NCI-H2171 treated with DMSO at 0.1 percent for 48 hours (cell line): ENCODE data around the gene FNTB.
A peak's percentile ranks its signal among the peaks of the same experiment; 100 is the strongest.
"Not testable (repeated sequence)": the region's sequence is repeated elsewhere in the genome, so short reads cannot be mapped to it uniquely, and the experiment has no call there.

Experiments used
- DNase-seq: peaks from one replicate; lab custom pipeline; 2025; lab: John Stamatoyannopoulos, UW

The FNTB gene

DNA sequence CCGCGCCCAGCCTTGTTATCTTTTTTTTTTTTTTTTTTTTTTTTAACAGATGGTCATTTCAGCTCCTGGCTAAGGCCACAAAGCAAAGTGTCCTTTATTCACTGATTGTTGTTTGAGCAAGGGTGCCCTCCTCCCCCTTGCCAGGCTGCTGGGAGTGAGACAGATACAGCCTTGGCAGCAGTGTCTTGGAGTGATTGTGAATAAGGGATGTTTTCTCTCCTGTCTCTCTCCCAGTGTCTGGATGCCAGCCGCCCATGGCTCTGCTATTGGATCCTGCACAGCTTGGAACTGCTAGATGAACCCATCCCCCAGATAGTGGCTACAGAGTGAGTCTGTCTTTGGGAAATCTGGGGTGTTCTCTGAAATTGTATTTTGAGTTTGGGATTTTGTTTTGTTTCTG is 28.7 kb downstream of the FNTB start:
- DNase-seq: no peak

DNA sequence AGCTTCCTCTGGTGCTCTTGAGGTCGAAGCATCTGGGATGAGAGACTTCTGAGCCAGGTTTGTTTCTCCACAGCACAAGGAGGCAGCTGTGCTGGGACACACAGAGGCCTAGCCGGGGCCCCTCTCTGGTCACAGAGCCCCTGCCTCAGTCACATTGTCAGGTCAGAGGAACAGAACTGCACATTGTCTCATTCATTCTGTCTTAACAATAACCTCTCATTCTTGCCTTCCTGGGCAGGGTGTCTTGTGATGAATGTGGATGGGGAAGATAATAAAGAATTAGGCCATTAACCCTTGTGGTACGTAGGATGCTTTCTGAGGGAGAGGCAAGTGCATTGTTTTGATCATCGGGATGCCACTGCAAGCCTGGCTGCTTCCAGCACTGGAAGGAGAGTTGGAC is 29.8 kb downstream of the FNTB start:
- DNase-seq: no peak

DNA sequence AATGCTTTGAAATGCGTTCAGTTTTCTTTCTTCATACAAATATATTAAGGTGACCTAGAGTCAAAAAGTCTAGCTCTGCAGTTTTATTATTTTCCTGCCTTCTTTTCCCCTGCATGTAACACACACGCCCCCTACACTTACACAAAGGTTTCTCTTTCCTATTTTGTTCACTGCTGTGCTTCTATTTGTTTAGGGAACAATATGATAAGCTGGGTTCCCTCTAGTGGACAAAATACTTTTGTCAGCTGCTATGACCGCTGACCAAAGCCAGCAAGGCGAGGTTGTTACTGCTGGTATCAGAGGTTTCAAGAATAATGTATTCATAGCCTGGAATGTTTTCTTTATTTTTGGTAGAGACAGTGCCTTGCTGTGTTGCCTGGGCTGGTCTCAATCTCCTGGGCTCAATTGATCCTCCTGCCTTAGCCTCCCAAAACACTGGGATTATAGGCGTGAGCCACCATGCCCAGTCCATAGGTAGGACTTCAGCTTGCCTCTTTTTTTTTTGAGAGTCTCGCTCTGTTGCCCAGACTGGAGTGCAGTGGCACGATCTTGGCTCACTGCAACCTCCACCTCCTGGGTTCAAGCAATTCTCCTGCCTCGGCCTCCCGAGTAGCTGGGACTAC is 33.4 kb downstream of the FNTB start:
- peak; percentile 36 for DNase-seq

DNA sequence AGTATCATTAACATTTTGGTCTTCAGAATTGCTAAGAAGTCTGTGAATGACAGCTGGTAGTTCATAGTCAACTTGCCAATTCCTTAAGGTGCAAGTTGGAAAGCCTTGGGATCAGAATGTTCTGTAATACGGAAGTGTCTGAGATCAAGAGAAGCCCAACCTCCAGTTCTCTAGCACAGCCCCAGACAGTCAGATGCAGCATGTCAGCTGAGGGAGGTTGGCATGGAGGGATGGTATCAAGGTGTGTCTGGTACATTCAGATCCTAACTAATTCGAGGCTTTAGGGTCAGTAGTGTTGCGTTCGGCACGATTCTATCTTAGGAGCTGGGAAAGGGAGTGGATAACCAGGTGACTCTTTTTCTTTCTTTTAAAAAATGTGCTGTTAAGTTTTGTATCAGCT is 38.3 kb downstream of the FNTB start:
- DNase-seq: no peak

DNA sequence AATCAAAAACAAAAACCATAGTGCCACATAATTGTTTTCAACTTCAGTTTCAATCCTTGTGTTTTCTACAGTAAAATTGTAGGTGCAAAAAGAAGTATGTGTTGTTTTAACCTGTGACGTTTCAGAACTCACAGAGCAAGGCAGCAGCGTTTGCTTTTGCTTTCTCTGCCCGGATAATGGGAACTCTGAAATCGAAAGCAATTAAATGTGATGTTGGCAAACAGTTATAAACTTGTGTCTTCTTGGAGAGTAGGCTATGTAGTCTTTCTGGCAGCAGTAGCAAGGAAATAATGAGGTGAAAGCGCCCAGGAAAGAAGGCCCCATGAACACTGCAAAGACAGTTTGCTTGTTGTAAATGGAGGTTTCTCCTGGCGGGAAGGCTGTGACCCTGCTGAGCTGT is 39.1 kb downstream of the FNTB start:
- DNase-seq: no peak

DNA sequence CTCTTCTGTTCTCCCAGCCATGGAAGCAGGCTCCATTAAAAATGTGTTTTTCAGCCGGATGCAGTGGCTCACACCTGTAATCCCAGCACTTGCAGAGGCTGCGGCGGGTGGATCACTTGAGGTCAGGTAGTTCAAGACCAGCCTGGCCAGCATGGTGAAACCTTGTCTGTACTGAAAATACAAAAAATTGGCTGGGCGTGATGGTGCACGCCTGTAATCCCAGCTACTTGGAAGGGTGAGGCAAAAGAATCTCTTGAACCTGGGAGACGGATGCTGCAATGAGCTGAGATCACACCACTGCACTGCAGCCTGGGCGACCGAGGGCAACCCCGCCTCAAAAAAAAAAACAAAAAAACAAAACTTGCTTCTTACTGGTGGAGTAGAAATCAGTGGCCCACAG is 39.8 kb downstream of the FNTB start:
- DNase-seq: no peak

DNA sequence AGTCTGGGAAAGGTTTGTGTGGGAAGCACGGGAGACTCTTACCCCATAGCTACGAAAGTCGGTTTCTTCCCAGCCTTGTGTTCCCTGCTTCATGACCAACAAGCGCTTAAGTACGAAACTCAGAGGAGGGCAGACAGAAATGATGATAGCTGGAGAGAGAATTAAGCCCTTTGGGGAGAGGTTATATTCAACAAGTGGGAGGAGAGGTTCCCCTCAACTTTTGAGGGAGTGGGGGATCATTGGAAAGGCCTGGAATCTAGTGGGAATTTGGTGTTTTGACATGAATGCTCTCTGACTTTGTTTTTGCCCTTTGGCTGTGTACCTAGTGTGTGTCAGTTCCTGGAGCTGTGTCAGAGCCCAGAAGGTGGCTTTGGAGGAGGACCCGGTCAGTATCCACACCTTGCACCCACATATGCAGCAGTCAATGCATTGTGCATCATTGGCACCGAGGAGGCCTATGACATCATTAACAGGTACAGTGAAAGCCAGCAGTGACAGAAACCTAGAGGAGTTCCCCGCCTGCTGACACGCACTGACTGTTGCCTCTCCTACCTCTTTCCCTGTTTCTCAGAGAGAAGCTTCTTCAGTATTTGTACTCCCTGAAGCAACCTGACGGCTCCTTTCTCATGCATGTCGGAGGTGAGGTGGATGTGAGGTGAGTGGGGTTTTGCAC is 40.6 kb downstream of the FNTB start:
- DNase-seq: no peak

DNA sequence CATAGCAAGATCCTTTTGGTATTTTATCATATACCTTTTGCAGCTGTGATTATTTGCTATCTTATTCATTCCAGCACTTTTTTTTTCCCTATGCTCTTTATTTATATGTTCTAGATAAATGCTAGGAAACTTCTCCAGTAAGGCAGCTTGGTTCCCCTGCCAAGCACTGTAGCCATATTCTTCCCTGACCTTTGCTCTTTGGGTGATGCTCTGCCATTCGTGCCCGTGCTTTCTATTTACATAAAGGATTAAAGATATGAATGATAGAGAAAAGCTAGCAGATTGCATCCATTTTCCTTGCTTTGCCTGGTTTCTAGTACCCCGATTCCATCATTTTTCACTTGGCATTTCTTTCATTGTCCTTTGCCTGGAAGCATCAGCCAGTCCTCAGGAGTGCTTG is 42.2 kb downstream of the FNTB start:
- DNase-seq: no peak

DNA sequence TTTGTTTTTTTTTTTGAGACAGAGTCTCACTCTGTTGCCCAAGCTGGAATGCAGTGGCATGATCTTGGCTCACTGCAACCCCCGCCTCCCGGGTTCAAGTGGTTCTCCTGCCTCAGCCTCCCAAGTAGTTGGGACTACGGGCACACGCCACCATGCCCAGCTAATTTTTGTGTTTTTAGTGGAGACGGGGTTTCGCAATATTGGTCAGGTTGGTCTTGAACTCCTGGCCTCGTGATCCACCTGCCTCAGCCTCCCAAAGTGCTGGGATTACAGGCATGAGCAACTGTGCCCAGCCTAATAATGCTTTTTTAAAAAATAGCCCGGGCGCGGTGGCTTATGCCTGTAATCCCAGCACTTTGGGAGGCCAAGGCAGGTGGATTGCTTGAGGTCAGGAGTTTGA is 44.6 kb downstream of the FNTB start:
- DNase-seq: not testable (repeated sequence)

DNA sequence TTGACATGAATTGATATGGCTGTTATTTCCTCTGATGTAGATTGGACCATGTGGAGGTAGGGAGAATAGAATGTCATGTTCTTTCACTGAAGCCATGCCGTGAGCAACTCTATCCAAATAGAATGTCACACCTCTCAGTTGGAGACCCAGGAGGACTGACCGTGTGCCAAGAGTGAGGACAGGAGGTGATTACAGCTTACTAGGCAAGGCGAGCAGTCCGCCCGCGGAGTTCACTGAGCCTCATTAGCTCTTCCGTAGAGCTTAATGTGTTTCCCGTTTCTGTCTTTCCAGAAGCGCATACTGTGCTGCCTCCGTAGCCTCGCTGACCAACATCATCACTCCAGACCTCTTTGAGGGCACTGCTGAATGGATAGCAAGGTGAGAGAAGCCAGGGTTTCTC is 45.6 kb downstream of the FNTB start:
- DNase-seq: no peak

DNA sequence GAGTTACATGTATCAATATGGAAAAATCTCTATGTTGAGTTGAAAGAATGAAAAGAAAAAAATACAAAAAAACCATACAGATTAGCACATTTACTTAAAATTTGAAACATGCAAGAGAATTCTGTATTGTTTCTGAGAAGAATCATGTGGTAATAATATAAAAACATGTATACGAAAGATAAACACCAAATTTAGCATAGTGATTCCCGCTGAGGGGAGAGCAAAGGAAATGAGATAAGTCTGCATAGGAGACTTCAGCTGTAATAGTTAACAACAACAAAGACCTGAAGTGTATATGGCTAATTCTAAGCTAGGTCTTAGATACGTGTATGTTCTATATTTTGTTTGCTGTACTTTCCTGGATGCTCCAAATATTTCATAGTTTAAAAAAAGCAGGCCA is 46.5 kb downstream of the FNTB start:
- DNase-seq: no peak

DNA sequence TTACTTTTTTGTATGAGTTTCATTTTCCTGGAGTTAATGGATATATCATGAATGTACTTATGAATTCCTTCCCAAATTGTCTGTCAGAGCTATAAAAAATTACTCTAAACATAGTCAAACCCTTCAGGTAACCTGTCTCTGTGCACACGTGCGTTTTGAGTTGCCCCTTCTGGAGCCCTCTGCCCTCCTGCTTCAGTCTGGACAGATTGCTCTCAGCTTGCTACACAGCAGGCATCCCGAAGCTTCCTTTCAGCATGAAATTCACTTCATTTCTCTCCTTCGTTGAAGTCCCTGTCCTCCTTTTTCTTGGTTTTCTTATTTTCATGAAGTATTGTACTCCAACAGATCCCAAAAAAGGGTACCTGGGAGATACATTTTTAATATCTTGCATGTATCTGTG is 47.3 kb downstream of the FNTB start:
- peak; percentile 15 for DNase-seq

DNA sequence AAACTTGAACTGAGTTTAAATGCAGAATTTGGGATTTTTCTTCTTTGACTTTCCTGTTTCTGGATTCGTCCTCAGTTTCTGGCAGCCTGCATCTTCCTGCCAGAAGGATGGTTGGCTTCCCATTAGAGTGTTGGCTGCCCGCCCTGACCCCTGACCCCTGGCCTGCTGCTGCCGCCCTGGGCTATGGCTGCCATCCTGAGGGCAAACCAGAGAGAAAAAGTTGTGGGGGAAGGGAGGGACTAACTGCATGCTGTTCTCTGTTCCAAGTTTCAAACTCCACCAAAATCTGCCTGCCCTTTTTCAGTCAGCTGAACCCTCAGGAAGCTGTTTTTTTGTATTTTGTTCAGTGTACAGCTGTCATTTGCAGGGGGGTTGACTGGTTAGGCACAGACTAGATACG is 48.4 kb downstream of the FNTB start:
- DNase-seq: no peak

DNA sequence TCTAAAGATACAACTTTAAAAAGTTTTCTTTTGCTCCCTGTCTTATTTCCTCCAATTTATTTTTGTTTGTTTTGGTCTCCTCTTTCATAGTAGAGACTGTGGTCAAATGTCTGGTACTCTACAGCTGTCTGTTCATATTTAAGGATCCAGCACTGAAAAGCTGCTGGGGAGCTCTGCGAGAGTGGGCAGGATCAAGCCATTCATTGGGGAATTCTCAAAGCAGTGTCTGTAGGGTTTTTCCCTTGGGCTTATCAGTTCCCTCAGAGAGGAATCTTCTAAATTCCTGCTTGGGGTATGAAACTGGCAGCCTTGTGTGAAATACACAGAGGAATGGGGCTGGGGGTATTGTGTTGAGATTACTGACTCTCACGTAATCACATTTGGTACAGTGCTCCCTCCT is 52.3 kb downstream of the FNTB start:
- no peak for DNase-seq

DNA sequence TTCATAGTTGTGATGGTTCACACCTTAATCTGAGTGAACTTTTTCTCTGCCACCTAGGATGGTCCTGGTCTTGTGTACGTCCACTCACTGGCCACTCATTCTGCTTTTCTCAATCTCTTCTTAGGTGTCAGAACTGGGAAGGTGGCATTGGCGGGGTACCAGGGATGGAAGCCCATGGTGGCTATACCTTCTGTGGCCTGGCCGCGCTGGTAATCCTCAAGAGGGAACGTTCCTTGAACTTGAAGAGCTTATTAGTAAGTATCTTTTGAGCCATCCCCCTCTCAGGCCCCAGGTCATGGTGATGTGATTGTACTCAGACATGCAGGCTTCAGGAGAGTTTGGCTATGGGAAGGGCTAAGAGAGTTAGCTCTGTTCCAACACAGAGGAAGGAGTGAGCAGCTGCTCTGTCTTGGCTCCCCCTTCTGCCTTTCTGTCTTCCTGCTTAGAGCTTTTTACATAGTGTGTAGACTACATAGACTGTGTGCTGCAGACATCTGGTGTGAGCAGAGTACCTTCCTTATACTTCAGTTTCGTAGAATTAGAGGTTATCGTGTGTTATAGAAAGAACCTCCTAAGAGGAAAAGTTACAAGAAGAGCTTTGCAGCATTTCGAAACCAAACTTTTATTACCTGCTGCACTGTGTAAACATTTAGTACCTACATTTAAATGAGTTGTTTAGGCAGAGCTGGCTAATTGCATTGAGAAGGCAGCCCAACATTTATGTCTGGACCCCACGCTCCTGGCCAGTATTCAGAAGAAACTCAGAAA is 54.2 kb downstream of the FNTB start:
- no peak for DNase-seq

DNA sequence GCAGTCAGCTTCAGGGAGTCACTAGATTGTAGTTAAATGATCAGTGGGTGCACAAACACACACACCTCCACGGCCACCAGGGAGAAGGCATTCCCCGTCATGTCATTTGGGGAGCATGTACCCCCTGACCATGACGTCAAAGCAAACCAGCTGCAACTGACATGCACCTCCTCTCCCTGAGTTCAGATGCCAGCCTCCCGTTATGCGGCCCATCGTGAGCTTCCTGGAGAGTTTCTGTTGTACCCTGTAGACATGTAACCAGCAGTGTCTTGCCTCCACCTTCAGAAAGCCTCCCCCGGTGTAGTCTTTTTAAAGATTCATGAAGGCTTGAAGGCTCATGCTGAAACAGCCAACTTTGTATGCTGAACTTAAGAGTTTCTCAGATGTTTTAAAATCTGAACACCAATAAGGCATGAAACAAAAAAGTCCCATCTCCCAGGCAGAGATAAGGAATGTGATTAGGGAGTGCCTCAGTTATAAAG is 54.8 kb downstream of the FNTB start:
- DNase-seq: no peak

DNA sequence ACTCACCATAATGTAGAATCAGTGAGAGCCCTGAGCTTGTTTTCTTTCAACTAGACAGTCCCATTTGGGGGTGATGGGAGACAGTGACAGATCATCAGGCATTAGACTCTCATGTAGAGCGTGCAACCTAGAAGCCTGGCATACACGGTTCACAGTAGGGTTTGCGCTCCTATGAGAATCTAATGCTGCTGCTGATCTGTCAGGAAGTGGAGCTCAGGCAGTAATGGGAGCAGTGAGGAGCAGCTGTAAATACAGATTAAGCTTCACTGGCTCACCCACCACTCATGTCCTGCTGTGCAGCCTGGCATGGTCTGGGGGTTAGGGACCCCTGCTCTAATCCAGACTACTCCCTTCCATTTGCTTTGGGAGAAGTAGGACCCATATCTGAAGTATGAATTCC is 55.6 kb downstream of the FNTB start:
- DNase-seq: no peak

DNA sequence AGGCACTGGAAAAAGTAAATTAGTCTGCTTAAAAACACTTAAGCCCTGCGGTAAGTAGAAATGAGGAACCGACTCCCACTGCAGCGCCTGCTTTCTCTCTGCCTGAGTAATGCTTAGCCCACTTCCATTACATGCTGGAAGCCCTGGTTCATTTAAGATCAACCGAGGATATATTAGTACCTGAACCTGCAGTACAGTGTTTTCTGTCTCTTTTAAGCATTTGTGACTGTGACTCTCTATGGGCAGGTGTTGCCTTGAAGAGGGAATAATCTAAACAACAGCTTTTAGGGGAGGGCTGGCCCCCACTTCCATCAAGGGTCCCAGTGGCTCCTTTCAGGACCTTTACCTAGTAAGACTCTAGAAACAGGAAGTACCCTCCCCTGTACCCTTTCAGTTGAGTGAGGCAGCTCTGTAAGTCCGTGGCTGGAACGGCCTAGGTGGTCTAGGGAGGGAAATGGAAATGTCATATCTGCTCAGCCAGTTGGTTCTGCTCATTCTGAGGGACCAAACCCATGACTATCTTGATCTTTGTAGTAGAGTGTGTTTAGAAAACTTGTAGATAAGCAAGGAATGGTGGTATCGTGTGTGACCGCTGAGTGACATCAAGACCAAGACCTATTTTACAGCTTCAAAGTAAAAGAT is 56.2 kb downstream of the FNTB start:
- no peak for DNase-seq

DNA sequence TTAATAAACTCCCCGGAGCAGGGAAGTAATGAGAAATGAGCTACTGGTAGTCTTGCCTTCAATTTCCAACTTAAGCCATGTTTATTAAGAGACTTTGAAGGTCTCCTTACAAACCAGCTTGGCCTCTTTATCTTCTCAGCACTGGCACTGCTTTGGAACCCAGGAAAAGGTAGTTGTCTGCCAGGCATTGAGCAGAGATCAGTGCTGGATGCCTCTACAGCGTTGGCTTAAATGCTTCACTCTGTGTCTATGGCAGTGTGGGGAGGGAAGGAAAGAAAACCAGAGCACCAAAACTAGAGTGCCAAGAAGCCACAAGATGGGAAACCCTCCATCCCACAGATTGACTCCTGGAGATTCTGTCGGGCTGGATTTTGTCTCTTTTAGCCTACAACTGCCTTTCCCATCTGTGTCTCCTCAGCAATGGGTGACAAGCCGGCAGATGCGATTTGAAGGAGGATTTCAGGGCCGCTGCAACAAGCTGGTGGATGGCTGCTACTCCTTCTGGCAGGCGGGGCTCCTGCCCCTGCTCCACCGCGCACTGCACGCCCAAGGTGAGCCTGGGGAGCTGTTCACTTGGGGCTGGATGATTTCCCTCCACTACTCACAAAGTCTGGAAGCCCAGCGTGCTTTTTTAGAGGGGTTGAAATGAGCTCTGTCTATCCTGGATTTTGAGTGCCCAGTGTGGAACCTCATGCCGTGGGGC is 57.3 kb downstream of the FNTB start:
- DNase-seq: no peak

DNA sequence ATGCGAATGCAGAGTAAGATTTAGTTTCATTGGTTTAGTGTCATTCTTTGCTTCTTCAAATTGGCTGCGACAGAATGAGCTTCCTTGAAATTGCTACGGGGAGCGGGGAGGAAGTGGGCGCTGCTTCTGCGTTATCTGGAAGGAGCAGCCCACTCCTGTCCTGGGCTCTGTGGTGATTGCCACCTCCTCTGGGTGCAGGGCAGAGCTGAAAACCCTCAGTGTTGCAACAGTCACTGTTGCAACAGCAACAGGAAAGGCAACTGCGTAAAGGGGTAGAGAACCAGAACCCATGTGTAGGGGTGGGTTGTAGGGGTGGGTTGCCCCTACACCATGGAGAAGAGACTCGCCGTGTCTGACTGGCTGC is 57.9 kb downstream of the FNTB start:
- no peak for DNase-seq

DNA sequence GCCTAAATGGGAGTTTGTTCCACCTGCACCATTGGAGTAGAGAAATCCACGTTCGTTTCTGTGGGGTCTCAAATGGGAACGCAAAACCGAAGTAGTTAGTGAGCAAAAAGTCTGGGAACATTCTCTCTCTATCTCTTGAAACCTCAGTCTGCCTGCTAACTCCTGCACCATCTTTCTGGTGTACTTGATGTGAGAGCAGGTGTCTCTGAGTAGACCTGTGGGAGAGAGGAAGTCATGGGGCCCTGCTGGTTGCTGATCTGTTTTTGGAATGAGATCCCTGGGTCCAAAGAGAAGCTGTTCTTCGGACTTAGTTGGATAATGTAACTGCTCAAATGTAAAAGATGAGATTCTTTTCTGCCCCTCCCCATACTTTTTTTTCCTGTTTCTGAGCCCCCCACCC is 58.3 kb downstream of the FNTB start:
- no peak for DNase-seq

DNA sequence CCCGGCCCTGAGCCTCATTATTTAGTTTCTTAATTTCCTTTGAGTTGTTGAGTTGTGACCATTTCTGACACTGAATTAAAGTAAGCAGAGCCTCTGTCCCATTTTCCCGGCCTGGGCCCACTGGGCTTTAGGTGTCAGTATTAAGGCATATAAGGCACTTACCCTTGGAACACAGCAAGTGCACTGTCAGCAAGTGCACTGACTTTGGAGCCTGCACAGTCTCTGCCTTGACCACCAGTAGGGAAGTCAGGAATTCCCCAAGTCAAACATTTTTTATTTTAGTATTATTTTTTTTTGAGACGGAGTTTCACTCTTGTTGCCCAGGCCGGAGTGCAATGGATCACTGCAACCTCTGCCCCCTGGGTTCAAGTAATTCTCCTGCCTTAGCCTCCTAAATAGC is 59.0 kb downstream of the FNTB start:
- no peak for DNase-seq
